HG03439 (cell line): ENCODE measurements around the gene AGRP.
A peak's percentile ranks its signal among the peaks of the same experiment; 100 is the strongest.
"Not testable (repeated sequence)": the region's sequence is repeated elsewhere in the genome, so short reads cannot be mapped to it uniquely, and the experiment has no call there.

Experiments used
- ATAC-seq: cut with Tn5 transposase; IDR thresholded peaks from one replicate; pipeline ENCODE4 v1.9.1; 2021; ENCODE audit warnings: mild to moderate bottlenecking, moderate library complexity; ENCODE audit not compliant: unreplicated experiment

Gene AGRP

GRCh38 chr16:67504031-67505021 lies 21.0 kb upstream of the AGRP start:
- peak; percentile 54 for ATAC-seq

GRCh38 chr16:67499106-67499505 lies 15.8 kb upstream of the AGRP start:
- ATAC-seq, result no peak

GRCh38 chr16:67490335-67491096 lies 7.2 kb upstream of the AGRP start:
- ATAC-seq, result no peak

GRCh38 chr16:67489401-67490083 lies 6.2 kb upstream of the AGRP start:
- no peak for ATAC-seq

GRCh38 chr16:67487561-67487960 lies 4.2 kb upstream of the AGRP start:
- not testable (repeated sequence) for ATAC-seq

GRCh38 chr16:67486805-67487204 lies 3.5 kb upstream of the AGRP start:
- ATAC-seq, result no peak

- ATAC-seq, result no peak
These were observed 581 bp upstream of the AGRP start for GRCh38 chr16:67483731-67484525.

- ATAC-seq, result no peak
These were observed 968 bp downstream of the AGRP start for GRCh38 chr16:67482233-67482924.

GRCh38 chr16:67481561-67482232 lies 1.6 kb downstream of the AGRP start:
- ATAC-seq, result peak; percentile 22

- ATAC-seq, result peak; percentile 86
These were observed 2.4 kb downstream of the AGRP start, which contains the start of gene ATP6V0D1 for GRCh38 chr16:67480833-67481560. Gene ATP6V0D1, minus strand, starts transcription at chr16:67481157. Its CDS starts 71 bp downstream, at chr16:67481086.

- ATAC-seq, result no peak
These were observed 5.3 kb downstream of the AGRP start for GRCh38 chr16:67477960-67478554.

GRCh38 chr16:67474551-67475455 lies 8.5 kb downstream of the AGRP start:
- ATAC-seq, result no peak

GRCh38 chr16:67471758-67472384 lies 11.5 kb downstream of the AGRP start:
- no peak for ATAC-seq

GRCh38 chr16:67470359-67470758 lies 13.0 kb downstream of the AGRP start:
- no peak for ATAC-seq

GRCh38 chr16:67468731-67469130 lies 14.6 kb downstream of the AGRP start:
- no peak for ATAC-seq

- ATAC-seq, result no peak
These were observed 16.8 kb downstream of the AGRP start for GRCh38 chr16:67466581-67466980.

- no peak for ATAC-seq
These were observed 18.8 kb downstream of the AGRP start for GRCh38 chr16:67464565-67464964.
